Sciatic nerve (tissue), 2 donors: Measurements from ENCODE around the gene ARMH1. TPM values are rescaled to one million over a fixed set of nuclear protein-coding genes. Genes with fewer than 3 reads are reported as not detected.
"Not testable (repeated sequence)": the region's sequence is repeated elsewhere in the genome, so short reads cannot be mapped to it uniquely, and the experiment has no call there.

Experiments
- ATAC-seq: fragments of 200-7000 bp; cut with Tn5 transposase; one replicate; pipeline ENCODE4 v1.9.1; 2020; ENCODE audit warnings: mild to moderate bottlenecking, moderate library complexity
- DNase-seq: peaks from one replicate; pipeline ENCODE4 v3.0.0-alpha.2; 2020; ENCODE audit warnings: low spot score
- intact Hi-C: fragments of 100-400 bp; cut with DNase I; formaldehyde crosslinking; loops from one replicate; pipeline ENCODE4 v1.14.2; 2022
- total RNA-seq: library from RNA; stranded (reverse); fragmentation: NEBNext Ultra II Directional; extraction: Animal tissue kit (Norgen Biotek cat#: 25700); gene quantifications from one replicate; pipeline ENCODE4 v1.2.1, GENCODE V29; 2021
- donor health status: DM: no; HTN: no; CAD: no.
- donor health status: DM: no; HTN: no; CAD: no.

Gene ARMH1
- total RNA-seq, 1 donor from 2014 or later = 3.9 TPM

DNA sequence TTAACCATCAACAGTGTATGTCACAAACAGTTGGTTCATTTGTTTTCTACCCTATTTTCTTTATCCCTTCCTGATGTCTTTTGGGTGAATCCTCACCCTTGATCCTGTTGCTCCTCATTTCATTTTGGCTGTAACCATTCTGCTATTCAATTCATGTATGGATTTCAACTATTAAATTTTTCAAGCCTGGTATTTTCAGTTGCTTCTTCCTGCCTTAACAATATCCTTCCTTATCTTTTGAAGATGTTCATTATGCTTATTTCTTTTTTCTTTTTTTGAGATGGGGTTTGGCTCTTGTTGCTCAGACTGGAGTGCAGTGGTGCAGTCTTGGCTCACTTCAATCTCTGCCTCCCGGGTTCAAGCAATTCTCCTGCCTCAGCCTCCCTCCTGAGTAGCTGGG is 59.3 kb downstream of the ARMH1 start:
- no peak for ATAC-seq
- DNase-seq = no peak
- intact Hi-C loops = no loop called here

GRCh38 chr1:44735992-44736391 is 61.5 kb downstream of the ARMH1 start:
- intact Hi-C loops = no loop called here
- no peak for ATAC-seq
- no peak for DNase-seq

DNA sequence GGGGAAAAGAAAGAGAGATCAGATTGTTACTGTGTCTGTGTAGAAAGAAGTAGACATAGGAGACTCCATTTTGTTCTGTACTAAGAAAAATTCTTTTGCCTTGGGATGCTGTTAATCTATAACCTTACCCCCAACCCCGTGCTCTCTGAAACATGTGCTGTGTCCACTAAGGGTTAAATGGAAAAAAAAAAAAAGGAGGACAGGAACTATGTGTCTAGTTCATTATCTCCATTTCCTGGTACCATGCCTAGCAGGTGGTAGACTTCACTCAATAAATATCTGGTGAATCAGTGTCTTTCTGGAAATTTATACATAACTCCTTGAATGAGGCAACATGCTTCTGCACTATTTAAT is 64.4 kb downstream of the ARMH1 start:
- DNase-seq, intact Hi-C loops, ATAC-seq: not testable (repeated sequence)

DNA sequence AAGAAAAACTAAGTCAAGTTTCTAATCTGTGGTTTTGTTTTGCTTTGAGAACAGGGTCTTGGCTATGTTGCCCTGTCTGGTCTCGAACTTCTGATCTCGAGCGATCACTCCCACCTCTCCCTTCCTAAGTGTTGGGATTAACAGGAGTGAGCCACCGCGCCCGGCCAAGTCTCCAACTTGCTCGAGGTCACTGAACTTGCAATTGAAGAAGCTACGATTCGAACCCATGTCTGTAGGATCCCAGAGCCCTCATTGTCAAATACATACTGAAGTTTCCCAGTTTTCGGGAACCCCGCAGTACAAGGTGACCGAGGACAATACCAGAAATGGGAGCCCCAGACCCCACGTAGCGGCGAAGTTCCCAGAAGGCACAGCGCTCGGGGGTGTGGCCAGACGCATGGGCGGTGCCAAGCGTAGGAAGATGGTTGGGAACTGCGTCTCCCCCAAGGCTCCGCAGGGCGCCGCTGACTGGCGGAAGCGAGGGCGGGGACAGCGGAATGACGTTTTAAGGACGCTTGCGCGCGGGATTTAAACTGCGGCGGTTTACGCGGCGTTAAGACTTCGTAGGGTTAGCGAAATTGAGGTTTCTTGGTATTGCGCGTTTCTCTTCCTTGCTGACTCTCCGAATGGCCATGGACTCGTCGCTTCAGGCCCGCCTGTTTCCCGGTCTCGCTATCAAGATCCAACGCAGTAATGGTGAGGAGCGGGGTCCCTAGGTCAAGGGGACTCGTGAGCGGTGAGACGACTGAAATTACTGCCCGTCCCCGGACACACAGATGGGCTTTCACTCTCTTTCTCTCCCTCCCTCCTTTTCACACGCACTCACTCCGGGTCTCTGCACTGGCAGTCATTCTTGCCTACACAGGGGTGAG is 65.0 kb downstream of the ARMH1 start, which contains the start of gene KIF2C:
Gene KIF2C, plus strand, starts transcription at position 531 of the 872 bp plus-strand sequence. Its CDS starts 96 bp downstream, at position 627.
- DNase-seq (peak; percentile 98), ATAC-seq (peak; percentile 100)
- intact Hi-C loops = no loop called here

DNA sequence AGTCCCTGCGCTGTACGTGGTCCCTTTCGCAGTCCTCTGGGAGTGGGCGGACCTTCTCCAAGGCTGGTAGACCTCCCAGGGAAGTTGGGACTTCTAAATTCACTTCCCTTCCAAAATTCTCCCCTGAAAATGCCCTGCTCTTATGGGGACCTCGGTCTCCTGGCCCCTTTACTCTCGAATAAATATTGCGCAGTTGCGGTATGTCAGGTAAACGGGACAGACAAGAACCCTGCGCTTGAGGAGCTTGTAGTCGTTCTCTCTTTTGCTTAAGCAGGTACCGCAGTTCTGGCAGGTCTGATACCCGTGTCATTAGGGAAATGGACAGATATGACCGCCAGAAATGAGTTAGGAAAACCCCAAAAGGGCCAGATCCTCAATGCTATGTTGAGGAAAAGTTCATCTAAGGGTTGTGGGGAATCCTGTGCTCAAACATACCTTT is 65.7 kb downstream of the ARMH1 start:
- no peak for DNase-seq
- intact Hi-C loops = no loop called here

GRCh38 chr1:44743211-44743610 is 68.7 kb downstream of the ARMH1 start:
- intact Hi-C loops = no loop called here
- ATAC-seq = no peak

More for the DNA sequence above, 65.7 kb downstream of the ARMH1 start:
- ATAC-seq = no peak

DNA sequence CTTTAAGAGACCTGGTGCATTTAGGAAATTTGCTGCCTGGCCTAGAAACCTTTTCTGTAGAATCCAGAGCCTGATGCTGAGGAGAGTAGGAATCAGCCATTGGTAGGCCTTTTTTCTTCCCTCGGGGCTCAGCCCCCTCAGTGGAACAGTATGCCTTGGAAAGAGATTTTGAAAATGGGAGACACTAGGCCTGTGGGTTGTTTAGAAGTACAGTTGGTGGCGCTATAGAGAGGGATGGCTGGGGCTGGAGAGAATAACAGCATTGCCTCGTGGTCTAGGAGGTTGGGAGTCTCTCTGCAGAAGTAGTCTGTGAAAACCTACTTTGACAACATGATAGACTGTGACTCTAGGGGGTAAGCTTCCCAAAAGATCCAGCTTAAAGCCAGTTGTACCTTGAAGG is 73.4 kb downstream of the ARMH1 start:
- intact Hi-C loops = no loop called here
- DNase-seq = no peak
- no peak for ATAC-seq

More at GRCh38 chr1:44743211-44743610, 68.7 kb downstream of the ARMH1 start:
- DNase-seq = no peak

DNA sequence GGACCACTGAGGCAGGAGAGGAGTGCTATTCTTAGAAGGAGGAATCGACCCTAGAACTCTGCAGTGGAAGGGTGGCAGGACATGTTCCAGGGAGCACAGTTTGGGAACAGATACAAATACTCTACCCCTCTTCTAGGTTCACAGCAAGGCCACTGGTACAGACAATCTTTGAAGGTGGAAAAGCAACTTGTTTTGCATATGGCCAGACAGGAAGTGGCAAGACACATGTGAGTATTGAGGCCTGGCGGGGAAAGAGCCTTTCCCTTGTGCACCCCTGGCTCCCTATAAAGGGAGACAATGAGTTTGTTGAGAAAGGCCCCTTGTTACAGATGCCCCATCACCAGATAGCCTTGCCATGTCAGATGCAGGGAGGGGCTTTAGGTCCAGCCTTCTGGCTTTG is 82.9 kb downstream of the ARMH1 start:
- DNase-seq (no peak), ATAC-seq (no peak)
- intact Hi-C loops = no loop called here

DNA sequence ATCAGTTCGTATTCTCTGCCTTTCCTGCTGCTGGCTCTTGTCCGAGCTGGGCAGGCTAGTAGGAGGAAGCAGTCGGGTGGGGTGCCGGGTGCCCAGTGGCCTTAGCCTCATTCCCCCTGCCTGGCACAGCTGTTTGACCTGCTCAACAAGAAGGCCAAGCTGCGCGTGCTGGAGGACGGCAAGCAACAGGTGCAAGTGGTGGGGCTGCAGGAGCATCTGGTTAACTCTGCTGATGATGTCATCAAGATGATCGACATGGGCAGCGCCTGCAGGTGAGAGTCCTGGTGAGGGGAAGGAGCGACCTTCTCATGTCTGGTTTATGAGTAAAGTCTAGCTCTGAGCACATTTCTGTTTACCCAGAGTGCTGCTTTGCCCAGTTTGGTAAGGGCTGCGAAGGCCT is 84.6 kb downstream of the ARMH1 start:
- DNase-seq = no peak
- intact Hi-C loops = no loop called here
- ATAC-seq = no peak

GRCh38 chr1:44760876-44761275 is 86.4 kb downstream of the ARMH1 start:
- ATAC-seq = no peak
- intact Hi-C loops = no loop called here
- no peak for DNase-seq

- intact Hi-C loops, DNase-seq, ATAC-seq: not testable (repeated sequence)
Measured at GRCh38 chr1:44766421-44766820, 91.9 kb downstream of the ARMH1 start.

Other genes starting within 250 kb of the ARMH1 start
- 12.5 TPM for gene TMEM53, start 233 bp upstream of the ARMH1 start, total RNA-seq
- not detected for gene RNU5D-1, start 56.5 kb downstream of the ARMH1 start, total RNA-seq
- gene KIF2C, start 65.1 kb downstream of the ARMH1 start, total RNA-seq = 1.2 TPM
- gene RPS8, start 100.8 kb downstream of the ARMH1 start, total RNA-seq = 1,483 TPM
- gene BEST4, start 113.5 kb downstream of the ARMH1 start, total RNA-seq = 0.36 TPM
- 26.1 TPM for gene PLK3, start 125.7 kb downstream of the ARMH1 start, total RNA-seq
- gene DYNLT4, start 132.6 kb downstream of the ARMH1 start, total RNA-seq = 0.49 TPM
- 35.0 TPM for gene BTBD19, start 133.8 kb downstream of the ARMH1 start, total RNA-seq
- 31.2 TPM for gene PTCH2, start 168.5 kb downstream of the ARMH1 start, total RNA-seq